Mammary microvascular endothelial cell (primary cell): ENCODE data around the gene KBTBD2. TPM values are rescaled to one million over a fixed set of nuclear protein-coding genes. Genes with fewer than 3 reads are reported as not detected.

Source experiments
- total RNA-seq: library from RNA; depleted of rRNA; stranded (reverse); fragments of >200 nt; gene quantifications from 2 replicates; pipeline ENCODE4 v1.2.3, GENCODE V29; 2015

Gene KBTBD2
- total RNA-seq = 34.2 and 38.3 TPM in 2 replicates

DNA sequence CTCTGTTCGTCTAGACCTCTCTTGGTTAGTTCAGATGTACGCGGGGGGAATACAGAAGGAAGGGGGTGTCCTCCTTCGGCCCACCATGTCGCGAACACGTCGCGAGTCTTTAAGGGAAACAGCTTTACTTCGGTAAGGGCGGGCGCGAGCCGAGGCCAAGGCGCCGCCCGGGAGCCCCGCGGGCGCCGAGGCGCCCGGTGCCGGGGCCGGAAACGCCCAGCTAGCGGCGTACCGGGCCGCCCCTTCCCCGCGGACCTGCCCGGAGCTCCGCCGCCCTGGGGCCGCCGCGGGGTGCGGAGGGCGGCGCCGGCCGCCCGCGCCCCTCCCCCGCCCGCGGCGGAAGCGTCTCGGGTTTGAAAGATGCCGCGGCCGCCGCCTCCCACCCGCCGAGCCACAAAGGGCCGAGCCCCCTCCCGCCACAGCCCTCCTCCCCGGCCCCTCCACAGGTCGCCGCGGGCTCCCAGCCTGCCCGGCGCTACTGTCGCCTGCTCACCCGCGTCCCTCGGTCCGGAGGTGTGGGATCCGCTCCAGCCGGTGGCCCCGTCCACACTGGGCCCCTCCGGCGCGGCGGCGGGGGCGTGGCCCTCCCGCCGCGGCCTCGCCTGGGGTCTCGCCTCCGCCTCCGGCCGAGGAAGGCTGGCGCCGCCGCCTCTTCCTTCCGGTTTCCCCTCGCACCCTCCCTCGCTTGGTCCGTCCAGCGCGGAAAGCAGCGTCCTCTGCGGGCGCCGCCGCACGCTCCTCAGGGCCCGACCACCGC lies at the start of gene KBTBD2:
Gene KBTBD2, minus strand, starts transcription at position 718 of the 757 bp plus-strand sequence. CDS start 12,156 bp downstream, outside the sequence.

Other genes with a start within 250 kb of the KBTBD2 start
- gene FKBP9, start 65.7 kb upstream of the KBTBD2 start, total RNA-seq = 104 and 117 TPM in 2 replicates
- 17.2 and 25.2 TPM in 2 replicates for gene NT5C3A, start 171.0 kb upstream of the KBTBD2 start, total RNA-seq
- 13.9 and 16.0 TPM in 2 replicates for gene RP9, start 217.6 kb upstream of the KBTBD2 start, total RNA-seq
- gene BBS9, start 237.8 kb upstream of the KBTBD2 start, total RNA-seq = 7.1 and 10.7 TPM in 2 replicates